ENCODE results near the gene KDM6A.

DNA sequence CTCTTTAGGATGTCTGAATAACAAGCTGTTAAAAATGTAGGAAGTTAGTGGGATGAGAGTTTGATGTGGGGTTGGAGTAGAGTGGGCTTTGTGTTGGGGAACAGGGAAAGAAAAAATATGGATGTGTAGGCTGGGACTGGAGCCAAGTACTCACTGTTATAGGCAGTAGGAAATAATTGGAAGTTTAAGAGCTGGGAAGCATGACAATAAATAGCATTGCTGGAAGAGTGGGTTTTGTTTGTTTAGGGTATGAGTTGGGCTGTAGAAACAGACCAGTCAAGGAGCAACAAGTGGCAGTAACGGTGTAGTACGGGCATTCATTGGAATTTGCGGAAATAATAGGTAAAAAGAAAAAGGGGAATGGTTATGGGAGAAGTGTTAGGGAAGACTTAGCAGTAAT lies 81.6 kb downstream of the KDM6A start:
- TF ChIP-seq CTCF (IDR thresholded peaks at IDR 0.05) (no peak), ZNF317 (CRISPR knock-in tag; IDR thresholded peaks at IDR 0.05; ENCODE audit: borderline replicate concordance, low read depth) (no peak), TCF7 (CRISPR knock-in tag; IDR thresholded peaks at IDR 0.05; ENCODE audit: low read depth) (no peak), SMAD4 (CRISPR knock-in tag; IDR thresholded peaks at IDR 0.05) (no peak), MXD4 (CRISPR knock-in tag; IDR thresholded peaks at IDR 0.05; ENCODE audit: borderline replicate concordance) (no peak)
- TF ChIP-seq, protein P1, sequence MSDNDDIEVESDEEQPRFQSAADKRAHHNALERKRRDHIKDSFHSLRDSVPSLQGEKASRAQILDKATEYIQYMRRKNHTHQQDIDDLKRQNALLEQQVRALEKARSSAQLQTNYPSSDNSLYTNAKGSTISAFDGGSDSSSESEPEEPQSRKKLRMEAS (CRISPR knock-in tag; IDR thresholded peaks at IDR 0.05): no peak

Data from WTC11 (cell line).